Natural killer cell (primary cell): ENCODE results near the gene UBE2E3. TPM values are rescaled to one million over a fixed set of nuclear protein-coding genes. Genes with fewer than 3 reads are reported as not detected.

Source experiments
- ATAC-seq, 3 donors: fragments of 150-1000 bp in 2 of 3; fragments of 200-7000 bp in 1 of 3; cut with Tn5 transposase; 1 replicate in 1 of 3; 2 replicates in 2 of 3; pipeline ENCODE4 v1.10.0; 2021; ENCODE audit warnings: mild to moderate bottlenecking in 2 of 3, moderate library complexity in 2 of 3
- DNase-seq, 2 donors: peaks; one replicate each; pipeline versions ENCODE4 v3.0.0 to v3.0.0-alpha.2; 2013 to 2021; ENCODE audit warnings: mixed read lengths in 1 of 2
- H3K27ac ChIP-seq: one replicate; pipeline ENCODE4 v1.5.1; 2013; ENCODE audit warnings: mild to moderate bottlenecking, low read length
- H3K27me3 ChIP-seq: one replicate; pipeline ENCODE4 v1.6.1; 2013; ENCODE audit warnings: low read length; ENCODE audit not compliant: control insufficient read depth, insufficient read depth
- H3K36me3 ChIP-seq: one replicate; pipeline ENCODE4 v1.6.1; 2013; ENCODE audit warnings: low read length; ENCODE audit not compliant: control insufficient read depth, insufficient read depth
- H3K4me1 ChIP-seq: one replicate; pipeline ENCODE4 v1.6.1; 2013; ENCODE audit warnings: low read length; ENCODE audit not compliant: control insufficient read depth, insufficient read depth
- H3K4me3 ChIP-seq: one replicate; pipeline ENCODE4 v1.5.1; 2013; ENCODE audit warnings: low read length
- H3K9me3 ChIP-seq: one replicate; pipeline ENCODE4 v1.6.1; 2013; ENCODE audit warnings: low read length; ENCODE audit not compliant: control insufficient read depth, insufficient read depth
- H3K27ac Mint-ChIP-seq, 2 donors: one replicate each; pipeline ENCODE4 v1.8.0; 2022; ENCODE audit warnings: mild to moderate bottlenecking in 2 of 2, mixed read lengths in 2 of 2, moderate library complexity in 1 of 2
- H3K27me3 Mint-ChIP-seq, 2 donors: one replicate each; pipeline ENCODE4 v1.8.0; 2022; ENCODE audit warnings: low read depth in 2 of 2, mixed read lengths in 2 of 2
- H3K36me3 Mint-ChIP-seq: one replicate; pipeline ENCODE4 v1.8.0; 2022; ENCODE audit warnings: mixed read lengths
- H3K4me1 Mint-ChIP-seq, 2 donors: one replicate each; pipeline ENCODE4 v1.8.0; 2022; ENCODE audit warnings: mixed read lengths in 2 of 2
- H3K4me3 Mint-ChIP-seq: one replicate; pipeline ENCODE4 v1.8.0; 2022; ENCODE audit warnings: mild to moderate bottlenecking, moderate library complexity, mixed read lengths
- H3K9me3 Mint-ChIP-seq, 2 donors: one replicate each; pipeline ENCODE4 v1.8.0; 2022; ENCODE audit warnings: mixed read lengths in 2 of 2
- WGBS: methylation state at CpG from one replicate; pipeline ENCODE4 v1.1.7; 2013; ENCODE audit warnings: missing lambda C conversion rate; ENCODE audit not compliant: insufficient coverage; 5-methylcytosine and 5-hydroxymethylcytosine counted together
- intact Hi-C: fragments of 100-400 bp; cut with micrococcal nuclease; formaldehyde crosslinking; loops from one replicate; pipeline ENCODE4 v1.14.2; 2022
- total RNA-seq, 4 donors: library from RNA; stranded (reverse); fragments of 120-200 nt in 1 of 4; gene quantifications; one replicate each; pipeline versions ENCODE4 v1.2.3 to v1.2.4, GENCODE V29; 2013 to 2022
- TF ChIP-seq, protein P1 (sequence below): fragments of 200-600 bp; IDR thresholded peaks from one replicate; pipeline ENCODE4 v1.8.0; 2022; ENCODE audit warnings: antibody characterized with exemption

The UBE2E3 gene
- total RNA-seq, 3 donors from 2014 or later (not counting 1 experiment from before 2014, with no cell fraction given), result 48.5 to 59.3 (median 52.6) TPM

DNA sequence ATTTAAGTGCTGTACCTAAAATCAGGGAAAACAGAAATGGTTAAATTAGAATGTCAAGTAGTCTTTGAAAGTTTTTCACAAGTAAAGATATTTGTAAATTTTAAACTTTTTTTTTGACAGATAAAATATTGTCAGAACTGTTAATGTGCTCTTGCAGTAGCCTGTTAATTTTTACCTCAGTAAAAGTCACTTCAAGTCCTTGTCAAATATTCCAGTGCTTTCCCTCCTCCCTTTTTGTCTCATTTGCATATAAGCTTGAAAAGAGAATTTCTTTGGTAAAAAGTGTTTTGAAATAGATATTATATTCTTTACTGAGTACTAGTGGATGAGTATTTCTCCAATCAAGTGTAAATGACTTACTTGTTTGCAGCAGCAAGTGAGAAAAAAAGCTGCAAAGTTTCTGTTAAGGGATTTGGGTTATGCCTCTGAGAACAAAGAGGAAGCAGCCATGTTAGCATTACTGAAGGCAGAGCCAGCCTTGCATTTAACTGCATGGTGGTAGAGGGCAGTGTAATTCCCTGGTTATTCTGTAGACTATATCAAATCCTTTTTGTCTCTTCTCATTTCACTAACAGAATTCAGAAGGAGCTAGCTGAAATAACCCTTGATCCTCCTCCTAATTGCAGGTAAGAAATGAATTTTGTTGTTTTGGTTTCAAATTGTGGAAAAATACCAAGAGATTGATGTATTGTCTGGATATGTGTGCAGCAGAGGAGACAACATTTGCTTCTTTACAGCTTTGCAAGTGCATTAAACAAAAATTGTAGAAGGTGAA is 3.2 kb downstream of the UBE2E3 start:
- H3K4me3 Mint-ChIP-seq, result peak overlapping the region; percentile 18
- intact Hi-C loops, result loop anchor here (5.0 to 10.0 kb wide), 5 partner anchors 51 to 911 kb away; partner anchors contain the start of gene ITPRID2
- DNase-seq (peak in 1 of 2 donors; percentile 70), ATAC-seq (peak in 2 of 3 donors; percentile 18 to 19)
- Histone ChIP-seq H3K27ac (no peak overlapping the region), H3K4me1 (peaks cover 14% of the 10 kb centered on the region), H3K36me3 (peaks cover 5% of the 10 kb centered on the region), H3K4me3 (no peak overlapping the region), H3K9me3 (no peaks in the 10 kb centered on the region), H3K27me3 (no peaks in the 10 kb centered on the region)
- H3K4me1 Mint-ChIP-seq, result peaks cover 43 to 47% of the 10 kb centered on the region in 2 donors
- H3K36me3 Mint-ChIP-seq, result peaks cover 6% of the 10 kb centered on the region
- H3K27me3 Mint-ChIP-seq, result no peaks in the 10 kb centered on the region
- no peaks in the 10 kb centered on the region for H3K9me3 Mint-ChIP-seq
- H3K27ac Mint-ChIP-seq, result peak overlapping the region; percentile 34 to 39
- TF ChIP-seq, protein P1, sequence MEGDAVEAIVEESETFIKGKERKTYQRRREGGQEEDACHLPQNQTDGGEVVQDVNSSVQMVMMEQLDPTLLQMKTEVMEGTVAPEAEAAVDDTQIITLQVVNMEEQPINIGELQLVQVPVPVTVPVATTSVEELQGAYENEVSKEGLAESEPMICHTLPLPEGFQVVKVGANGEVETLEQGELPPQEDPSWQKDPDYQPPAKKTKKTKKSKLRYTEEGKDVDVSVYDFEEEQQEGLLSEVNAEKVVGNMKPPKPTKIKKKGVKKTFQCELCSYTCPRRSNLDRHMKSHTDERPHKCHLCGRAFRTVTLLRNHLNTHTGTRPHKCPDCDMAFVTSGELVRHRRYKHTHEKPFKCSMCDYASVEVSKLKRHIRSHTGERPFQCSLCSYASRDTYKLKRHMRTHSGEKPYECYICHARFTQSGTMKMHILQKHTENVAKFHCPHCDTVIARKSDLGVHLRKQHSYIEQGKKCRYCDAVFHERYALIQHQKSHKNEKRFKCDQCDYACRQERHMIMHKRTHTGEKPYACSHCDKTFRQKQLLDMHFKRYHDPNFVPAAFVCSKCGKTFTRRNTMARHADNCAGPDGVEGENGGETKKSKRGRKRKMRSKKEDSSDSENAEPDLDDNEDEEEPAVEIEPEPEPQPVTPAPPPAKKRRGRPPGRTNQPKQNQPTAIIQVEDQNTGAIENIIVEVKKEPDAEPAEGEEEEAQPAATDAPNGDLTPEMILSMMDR, result peak; percentile 15

- Histone ChIP-seq H3K4me3 (no peak overlapping the region), H3K36me3 (peaks cover 5% of the 10 kb centered on the region), H3K27ac (no peak overlapping the region), H3K9me3 (no peaks in the 10 kb centered on the region), H3K4me1 (peaks cover 7% of the 10 kb centered on the region), H3K27me3 (no peaks in the 10 kb centered on the region)
- H3K27me3 Mint-ChIP-seq, result no peaks in the 10 kb centered on the region
- H3K36me3 Mint-ChIP-seq, result peaks cover 6% of the 10 kb centered on the region
- intact Hi-C loops, result loop anchor here (10.0 kb wide), 2 partner anchors 49 to 909 kb away; partner anchors contain the start of gene ITPRID2
- DNase-seq (no peak), ATAC-seq (no peak)
- WGBS, result 81% methylated on average over 1 of the region's 2 CpGs
- no peak overlapping the region for H3K4me3 Mint-ChIP-seq
- TF ChIP-seq, protein P1, result no peak
- no peaks in the 10 kb centered on the region for H3K9me3 Mint-ChIP-seq
- no peak overlapping the region for H3K27ac Mint-ChIP-seq
- peaks cover 47 to 52% of the 10 kb centered on the region in 2 donors for H3K4me1 Mint-ChIP-seq
These were observed 5.5 kb downstream of the UBE2E3 start for GRCh38 chr2:180985771-180986395.

GRCh38 chr2:180987146-180987545 is 6.7 kb downstream of the UBE2E3 start:
- Mint-ChIP-seq H3K9me3 (no peaks in the 10 kb centered on the region), H3K4me1 (peaks cover 44 to 48% of the 10 kb centered on the region in 2 donors), H3K36me3 (no peaks in the 10 kb centered on the region), H3K27ac (no peak overlapping the region), H3K27me3 (no peaks in the 10 kb centered on the region), H3K4me3 (no peak overlapping the region)
- H3K9me3 ChIP-seq, result no peaks in the 10 kb centered on the region
- H3K36me3 ChIP-seq, result peaks cover 7% of the 10 kb centered on the region
- ATAC-seq (no peak), DNase-seq (no peak)
- TF ChIP-seq, protein P1, result no peak
- no peaks in the 10 kb centered on the region for H3K27me3 ChIP-seq
- peaks cover under 1% of the 10 kb centered on the region for H3K4me1 ChIP-seq
- H3K4me3 ChIP-seq, result no peak overlapping the region
- no peak overlapping the region for H3K27ac ChIP-seq
- whole genome bisulfite sequencing, result no CpG with 5 or more reads among the region's 2 CpGs
- intact Hi-C loops, result loop anchor here (10.0 kb wide), 2 partner anchors 48 to 908 kb away; partner anchors contain the start of gene ITPRID2
